Stimulated activated CD4-positive, alpha-beta T cell treated with anti-CD3 and anti-CD28 coated beads, Interleukin-2, amount 100 ng/mL, for 24 hours (primary cell): ENCODE data around the gene CFAP299.

Source experiments
- DNase-seq, 2 donors: peaks; one replicate each; pipeline ENCODE4 v3.0.0-alpha.2; 2020

Gene CFAP299

DNA sequence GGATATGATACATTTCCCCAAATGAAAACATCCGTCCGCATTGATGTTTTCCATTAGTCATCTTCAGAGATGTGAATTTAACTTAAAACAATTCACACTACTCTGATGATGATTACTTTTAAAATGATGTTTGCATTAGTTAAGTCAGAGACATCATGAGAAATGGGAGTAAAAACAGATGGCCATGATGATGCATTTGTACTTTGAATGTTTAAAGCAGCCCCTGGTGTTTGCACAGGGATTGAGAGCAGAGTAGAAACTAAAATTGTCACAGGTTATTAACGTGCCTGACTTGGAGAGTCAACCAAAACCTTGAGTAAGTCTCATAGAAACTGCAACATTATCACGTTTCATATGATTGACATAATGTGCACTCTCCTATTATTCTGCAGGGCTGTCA, 117.2 kb downstream of the CFAP299 start:
- DNase-seq, result no peak

DNA sequence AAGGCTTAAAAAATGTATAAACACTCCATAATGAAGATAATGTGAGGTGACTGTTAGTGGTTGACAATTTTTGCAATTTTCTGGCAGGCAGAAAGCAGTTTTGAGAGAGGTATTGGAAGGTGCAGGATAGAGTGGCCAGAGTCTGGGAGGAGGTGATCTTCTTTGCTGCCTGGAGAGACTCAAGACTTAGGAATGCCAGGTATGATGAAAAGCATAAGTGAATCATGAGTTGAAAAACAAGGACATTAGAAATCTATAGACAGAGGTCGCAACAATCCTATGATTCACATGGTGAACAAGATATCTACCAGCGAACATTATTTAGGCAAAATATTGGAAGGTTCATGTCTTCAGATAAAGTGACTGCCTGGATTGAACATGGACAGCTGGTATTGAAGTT, 118.5 kb downstream of the CFAP299 start:
- no peak for DNase-seq

DNA sequence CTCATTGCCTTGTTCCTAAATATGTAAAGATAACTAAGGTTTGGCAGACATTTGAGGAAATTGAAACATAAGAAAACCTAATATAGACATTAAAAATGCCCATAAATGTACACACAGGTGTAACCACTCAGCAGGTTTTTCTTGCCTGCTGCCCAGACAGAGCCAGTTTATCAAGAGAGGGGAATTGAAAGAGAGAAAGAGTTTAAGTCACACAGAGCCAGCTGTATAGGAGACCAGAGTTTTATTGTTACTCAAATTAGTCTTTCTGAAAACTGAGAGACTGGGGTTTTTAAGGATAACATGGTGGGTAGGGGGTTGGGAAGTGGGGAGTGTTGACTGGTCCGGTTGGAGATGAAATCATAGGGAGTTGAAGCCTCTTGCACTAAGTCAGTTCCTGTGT, 119.0 kb downstream of the CFAP299 start:
- DNase-seq, result no peak

DNA sequence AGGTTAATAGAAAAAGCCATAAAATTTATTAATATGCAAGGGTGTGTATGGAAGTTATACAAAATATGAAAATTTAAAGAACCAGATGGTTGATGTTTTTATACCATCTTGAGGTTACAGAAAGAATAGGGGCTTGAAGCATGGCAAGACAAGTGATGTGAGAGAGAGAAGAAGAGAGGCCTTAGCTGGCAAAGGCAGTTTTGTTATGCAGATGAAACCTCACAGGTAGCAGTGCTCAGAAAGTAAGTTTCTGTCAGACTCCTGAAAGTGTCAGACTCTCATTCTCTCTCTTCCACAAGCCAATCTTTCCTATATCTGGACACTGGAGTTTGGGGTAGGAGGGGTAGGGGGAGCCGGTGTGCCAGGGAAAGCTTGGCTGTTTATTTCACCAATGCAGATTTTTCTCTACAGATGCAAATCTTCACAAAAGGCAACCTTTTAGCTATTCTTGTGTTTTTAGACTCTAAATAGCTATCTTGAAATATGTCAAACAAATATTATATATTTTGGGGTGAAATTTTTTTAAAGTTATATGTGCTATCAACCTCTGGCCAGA, 124.5 kb downstream of the CFAP299 start:
- DNase-seq, result no peak

DNA sequence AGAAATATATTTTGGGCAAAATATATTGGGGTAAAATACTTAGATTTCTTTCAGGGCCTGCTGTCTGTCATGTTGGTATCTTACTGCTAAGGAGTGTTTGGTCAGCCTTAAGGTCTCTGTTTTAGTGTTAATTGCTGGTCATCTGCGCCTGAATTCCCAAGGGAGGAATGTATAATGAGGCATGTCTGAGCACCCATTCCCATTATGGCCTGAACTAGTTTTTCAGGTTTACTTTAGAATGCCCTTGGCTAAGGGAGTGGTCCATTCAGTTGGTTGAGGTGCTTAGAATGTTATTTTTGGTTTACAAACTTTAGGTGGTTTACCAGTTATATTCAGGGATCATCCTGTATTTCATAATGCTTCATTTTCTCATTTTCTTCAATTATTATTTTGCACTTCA, 125.9 kb downstream of the CFAP299 start:
- DNase-seq, result no peak

DNA sequence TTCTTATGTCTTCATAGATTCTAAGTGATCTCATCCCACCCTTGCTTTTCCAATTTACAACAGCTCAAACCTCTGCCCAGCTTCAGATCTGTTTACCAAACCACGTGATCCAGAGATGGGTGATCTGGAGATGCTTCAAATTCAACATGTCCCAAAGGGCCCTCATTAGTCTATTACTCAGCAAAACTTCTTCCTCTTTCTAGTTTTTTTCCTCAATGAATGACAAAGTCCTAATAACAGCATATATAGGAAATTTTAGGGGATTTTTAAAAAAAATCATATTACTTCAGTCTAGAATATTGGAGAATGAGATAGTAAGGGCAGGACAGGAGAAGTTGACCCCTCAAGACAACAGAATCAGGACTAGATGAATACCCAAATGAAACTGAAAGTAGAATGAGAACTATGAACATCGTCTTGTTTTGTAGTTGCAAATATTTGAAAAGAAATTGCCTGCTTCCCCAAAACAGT, 127.1 kb downstream of the CFAP299 start:
- no peak for DNase-seq

DNA sequence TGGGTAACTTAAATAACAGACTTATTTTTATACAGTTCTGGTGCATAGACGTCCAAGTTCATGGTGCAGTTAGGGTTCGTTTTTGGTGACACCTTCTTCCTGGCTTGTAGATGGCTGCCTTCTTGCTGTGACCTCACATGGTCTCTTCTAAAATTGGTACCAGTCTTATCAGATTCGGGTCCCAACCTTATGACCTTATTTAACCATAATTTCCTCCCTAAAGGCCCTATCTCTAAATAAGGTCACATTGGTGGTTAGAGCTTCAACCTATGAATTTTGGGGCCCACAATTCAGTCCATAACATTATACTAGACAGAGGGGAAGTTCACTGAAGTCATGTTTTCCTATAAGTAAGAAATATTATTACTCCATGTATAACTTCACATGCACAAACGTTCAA, 128.0 kb downstream of the CFAP299 start:
- no peak for DNase-seq

DNA sequence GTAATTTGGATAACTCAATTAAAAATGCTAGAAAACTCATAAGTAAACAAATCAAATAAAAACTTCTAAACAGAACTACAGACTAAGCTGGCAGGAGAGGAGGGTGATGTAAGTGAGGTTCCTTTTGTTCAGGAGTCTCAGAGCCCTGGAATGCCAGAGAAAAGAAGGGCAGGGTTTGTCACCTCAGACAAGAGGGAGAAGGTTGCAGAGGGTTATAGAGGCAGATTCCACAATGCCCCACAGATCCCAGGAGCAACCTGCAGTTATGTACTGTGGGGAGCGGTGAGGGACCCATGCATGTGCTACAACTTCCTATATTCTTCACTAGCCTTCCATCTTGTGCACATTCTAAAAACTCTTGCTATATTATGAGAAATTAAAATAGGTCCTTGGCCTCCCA, 129.7 kb downstream of the CFAP299 start:
- no peak for DNase-seq

DNA sequence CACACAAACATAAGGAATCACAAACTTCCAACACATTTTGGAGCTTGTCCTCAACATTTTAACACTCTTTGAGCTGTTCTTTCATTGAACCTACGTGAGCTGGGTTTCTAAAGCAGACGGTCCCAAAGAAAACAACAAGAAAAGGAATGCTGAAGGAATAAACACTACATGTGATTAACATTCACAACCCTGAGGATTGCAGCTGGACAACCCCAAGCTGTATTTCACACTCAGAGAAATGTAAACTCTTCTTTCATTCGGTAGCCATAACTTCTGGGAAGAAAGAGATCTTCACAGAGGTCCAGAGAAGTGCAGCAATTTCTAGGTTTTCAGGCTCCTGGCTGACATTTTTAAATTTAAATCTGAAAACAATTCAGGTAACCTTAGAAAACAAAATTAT, 130.2 kb downstream of the CFAP299 start:
- no peak for DNase-seq

DNA sequence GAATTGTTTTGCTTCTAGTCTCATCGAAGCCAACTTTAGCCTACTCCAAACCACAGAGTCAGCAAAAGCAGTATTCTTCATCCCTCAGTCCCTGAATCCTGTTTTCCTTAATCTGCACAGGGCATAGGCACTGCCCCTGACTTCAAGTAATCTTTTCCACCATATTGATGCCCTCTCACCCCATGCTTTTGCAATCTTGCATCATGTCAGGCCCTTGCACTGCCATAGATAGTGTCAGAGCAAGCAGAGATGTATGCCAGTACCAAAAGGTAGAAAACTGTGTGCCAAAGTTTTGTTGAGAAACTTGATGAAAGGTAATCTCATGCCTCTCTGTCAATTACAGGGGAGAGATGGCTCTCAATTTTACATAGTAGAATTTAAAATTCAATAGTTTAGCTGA, 131.1 kb downstream of the CFAP299 start:
- no peak for DNase-seq

DNA sequence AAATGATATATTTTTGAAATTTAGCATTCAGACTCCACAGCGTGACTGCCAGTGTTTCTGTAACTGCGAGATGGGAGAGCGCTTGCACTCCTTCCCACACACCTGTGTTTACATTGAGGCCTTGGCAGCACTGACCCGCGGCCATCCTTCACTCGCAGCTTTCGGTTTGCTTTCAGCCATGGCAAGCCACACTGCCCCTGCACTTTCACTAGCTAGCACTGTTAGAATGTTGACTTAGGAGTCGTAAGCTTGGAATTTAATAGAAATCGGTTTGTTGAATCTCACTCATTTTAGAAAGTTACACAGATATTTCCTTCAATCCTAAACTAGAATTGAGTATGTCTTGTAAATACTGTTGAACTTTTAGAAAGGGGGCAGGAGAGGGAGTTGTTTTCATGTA, 136.2 kb downstream of the CFAP299 start:
- DNase-seq, result no peak

DNA sequence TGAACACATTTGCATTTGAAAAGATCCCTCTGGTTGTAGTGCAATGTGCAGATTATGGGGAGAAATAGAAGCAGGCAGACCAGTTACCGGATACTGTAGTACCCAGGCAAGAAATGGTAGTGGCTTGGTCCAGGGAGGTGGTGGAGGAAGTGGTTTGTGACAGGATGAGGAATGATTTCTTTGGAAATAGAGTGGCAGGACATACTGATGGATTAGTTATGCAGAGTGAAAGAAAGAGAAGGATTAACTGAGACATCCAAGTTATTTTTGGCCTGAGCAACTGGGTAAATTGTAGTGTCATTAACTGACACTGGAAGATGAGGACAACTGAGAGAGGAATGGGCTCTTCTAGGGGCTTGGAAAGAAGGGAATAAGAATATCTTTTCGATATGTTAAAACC, 139.7 kb downstream of the CFAP299 start:
- DNase-seq, result no peak

DNA sequence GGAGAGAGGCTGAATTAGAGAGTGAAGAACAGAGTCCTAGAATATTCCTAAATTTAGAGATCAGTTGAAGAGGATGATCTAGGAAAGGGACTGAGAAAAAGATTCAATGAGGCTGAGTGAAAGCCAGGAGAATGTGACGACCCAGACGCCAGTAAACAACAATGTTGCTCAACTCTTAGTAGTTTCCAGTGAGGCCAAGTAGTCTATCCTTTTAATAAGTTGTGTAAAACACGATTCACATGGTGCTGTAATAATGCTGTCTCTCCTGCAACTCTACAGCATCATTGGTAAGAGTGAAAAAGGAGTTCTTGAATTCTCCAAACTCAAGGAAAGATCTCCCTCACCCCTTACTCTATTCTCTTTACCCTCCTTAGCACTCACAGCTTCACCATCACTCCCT, 140.3 kb downstream of the CFAP299 start:
- DNase-seq, result no peak

DNA sequence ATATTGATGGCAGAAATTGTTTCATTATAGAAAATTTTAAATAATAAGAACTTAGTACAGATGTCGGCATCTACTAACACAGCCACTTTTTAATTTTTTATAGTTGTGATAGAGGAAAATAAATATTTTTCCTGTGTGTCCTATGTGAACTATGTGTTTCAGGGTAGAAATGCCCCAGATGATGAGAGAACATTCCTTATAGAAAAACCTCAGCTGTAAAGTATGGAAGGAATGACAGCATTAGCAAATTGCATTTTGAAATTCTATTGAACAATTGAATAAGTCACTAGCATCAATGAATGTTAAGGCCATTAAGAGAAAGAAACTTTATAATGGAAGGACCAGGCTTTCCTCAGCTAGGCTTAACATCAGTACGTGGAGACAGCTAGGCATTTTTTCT, 149.2 kb downstream of the CFAP299 start:
- DNase-seq, result no peak

DNA sequence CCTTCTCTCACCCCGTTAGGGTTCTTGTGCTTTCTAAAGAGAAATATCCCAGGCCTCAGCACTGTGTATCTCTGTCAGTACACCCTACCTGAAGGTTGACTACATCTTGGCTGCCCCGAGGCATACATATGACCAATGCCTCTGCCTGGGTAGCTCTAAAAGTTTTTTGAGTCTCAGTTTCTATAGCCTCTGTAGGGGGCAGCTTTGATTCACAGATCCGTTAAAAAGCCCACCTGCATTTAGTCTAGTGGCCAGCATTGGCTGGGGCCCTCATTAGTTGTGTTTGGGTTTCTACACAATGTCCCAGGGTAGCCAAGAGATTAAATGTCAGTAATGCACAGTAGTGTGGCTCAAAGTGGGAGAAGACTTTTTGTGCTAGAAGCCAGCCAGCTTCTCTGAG, 151.1 kb downstream of the CFAP299 start:
- no peak for DNase-seq

DNA sequence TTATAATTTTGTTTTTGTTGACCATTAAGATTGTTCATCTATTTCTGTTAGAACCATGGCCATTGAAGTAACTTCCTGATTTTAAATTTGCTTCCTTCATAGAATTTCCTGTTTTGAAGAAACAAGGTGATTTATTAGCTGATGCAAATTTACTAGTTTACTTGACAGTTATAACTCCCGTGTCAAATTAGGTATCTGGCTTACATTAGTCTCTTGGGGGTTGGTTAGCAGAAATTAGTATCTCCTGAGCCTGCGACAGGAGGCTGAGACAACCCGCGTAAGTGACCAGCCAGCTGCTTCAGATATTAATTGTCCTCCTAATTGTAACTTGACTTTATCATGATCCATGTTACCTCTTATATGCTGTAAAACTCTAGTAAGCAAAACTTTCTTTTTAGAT, 154.3 kb downstream of the CFAP299 start:
- DNase-seq, result no peak

DNA sequence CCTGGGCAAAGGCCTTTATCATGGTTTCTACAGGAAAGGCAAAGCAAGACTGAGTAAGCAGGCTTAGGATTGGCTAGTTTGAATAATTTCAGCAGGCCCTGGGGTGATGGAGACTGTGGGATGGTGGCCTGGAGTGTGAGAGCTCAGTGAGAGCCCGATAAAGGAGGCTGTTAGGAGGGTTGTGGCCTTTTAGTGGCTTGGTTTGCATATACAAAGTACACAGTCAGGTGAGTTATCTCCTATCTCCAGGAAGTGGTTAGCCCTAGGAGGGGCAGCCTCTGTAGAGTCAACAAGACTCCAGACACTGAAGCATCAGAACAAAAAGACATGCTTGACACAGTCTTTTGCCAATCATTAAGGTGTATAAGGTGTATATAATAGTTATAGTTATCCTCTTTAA, 157.2 kb downstream of the CFAP299 start:
- DNase-seq, result peak; percentile 5 to 24

DNA sequence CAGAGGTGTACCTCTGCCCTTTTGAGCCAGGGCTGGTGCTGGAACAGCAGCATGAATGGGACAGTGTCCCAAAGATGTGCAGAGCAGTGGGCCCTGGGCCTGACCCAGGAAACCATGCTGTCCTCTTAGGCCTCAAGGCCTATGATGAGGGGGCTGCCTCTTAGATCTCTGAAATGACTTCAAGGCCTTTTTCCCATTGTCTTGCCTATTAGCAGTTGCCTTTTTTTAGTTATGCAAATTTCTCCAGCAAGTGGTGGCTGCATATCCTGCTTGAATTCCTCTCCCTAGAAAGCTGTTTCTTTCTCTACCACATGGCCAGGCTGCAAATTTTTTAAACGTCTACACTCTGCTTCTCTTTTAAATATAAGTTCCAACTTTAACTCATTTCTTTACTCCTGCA, 160.3 kb downstream of the CFAP299 start:
- no peak for DNase-seq

DNA sequence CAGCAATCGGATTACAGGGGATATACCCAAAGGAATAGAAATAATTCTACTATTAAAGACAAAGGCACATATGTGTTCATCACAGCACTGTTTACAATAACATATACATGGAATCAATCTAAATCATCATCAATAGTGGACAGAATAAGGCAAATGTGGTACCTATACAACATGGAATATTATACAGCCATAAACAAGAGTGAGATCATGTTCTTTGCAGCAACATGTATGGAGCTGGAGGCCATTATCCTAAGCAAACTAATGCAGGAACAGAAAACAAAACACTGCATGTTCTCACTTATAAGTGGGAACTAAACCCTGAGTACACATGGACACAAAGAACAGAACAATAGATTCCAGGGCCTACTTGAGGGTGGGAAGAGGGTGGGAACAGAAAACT, 163.2 kb downstream of the CFAP299 start:
- DNase-seq, result no peak

DNA sequence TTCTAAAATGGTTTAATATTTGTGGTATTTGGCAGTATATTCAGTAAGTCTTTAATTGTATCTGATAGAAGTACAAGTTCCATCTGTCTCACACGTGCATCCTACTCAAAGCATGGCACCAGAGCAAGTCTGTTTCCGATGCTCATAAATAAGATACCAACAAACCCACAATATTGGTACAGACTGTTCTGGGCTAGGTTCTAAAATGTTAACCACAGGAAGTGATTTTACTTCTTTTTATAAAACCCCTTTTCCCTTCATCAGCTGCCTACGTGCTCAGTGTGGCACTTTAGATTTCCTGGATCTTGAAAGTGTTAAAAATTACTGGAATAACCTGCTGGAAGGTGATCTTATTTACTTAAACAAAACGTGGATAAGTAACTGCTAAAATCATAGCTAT, 165.1 kb downstream of the CFAP299 start:
- DNase-seq, result no peak

DNA sequence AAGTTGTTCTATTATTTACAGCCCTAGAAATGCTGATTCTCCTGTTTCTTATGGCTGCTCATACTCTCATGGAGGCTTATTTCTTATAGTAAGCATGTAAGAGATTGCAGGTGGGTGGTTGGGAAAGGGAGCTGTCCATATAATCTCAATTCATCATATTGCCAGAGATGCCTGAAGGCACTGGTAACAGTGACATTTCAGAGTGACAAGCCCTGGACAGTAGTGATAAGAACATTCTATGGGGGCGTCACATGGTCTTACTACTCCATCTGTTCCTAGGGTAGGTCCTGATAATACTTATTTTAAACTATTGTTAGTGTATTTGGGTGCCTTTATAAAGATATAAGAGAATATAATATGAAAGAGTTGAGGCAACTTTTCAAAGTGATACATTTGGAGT, 171.5 kb downstream of the CFAP299 start:
- DNase-seq, result no peak

DNA sequence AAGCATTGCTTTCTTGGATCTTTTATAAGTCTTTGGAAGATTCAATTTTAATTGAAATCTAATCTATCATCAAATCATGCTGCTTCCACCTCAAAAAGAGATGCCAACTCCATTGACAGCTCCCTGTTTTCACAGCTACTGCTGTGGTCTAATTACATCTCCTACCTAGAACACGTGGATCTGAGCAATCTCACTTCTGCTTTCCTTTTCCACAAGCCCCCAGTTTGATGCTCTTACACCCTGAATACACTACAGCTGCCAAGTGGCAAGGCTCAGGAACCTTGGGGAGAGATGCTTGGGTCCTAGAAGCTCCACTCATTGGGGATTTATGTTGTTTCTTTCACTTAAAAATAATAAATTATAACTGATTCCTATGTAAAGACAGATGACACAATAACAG, 172.0 kb downstream of the CFAP299 start:
- no peak for DNase-seq

DNA sequence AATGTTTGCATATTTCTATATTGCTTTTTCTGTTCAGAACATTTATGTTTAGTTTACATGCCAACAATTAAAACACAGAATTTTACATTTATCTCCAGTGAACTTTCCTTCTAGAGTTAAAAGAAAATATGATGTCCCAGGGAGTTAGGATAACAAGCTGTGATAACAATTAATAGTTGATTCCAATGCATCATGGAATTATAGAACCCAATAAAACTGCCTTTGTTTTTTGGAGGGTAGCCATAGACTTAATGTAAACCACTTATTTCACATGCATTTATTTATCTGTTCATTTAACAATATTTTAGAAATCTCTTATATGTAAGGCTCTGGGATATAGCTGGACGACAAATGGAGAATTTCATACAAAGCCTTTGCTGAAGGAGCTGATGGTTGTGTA, 180.0 kb downstream of the CFAP299 start:
- DNase-seq, result no peak

DNA sequence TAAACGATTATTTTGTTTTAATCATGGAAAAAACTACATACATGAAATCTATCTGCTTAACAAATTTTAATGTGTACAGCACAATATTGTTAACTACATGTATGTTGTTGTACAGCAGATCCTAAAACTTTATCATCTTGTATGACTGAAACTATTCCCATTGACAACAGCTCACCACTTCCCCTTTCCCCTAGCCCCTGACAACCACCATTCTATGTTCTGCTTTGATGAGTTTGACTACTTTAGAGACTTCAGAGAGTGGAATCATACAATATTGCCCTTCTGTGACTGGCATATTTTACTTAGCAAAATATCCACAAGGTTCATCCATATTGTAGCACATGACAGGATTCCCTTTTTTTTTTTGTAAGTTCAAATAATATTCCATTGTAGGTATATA, 185.9 kb downstream of the CFAP299 start:
- DNase-seq, result no peak

DNA sequence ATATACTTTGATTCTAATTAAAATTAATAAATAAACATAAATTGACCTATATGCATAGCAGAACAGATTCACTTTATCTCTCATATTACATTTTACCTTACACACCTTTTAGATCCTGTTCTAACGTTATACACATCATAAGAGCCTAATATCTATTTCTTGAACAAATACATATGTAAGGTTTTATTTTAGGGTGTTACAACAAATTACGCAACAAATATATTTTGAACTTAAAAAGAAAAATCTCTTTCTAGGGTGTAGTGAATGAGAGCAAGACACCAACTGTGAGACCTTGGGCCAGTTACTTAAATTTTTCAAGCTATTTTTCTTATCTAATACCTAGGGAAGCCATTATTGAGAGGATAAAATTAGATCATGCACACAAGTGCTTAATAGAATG, 191.2 kb downstream of the CFAP299 start:
- no peak for DNase-seq

DNA sequence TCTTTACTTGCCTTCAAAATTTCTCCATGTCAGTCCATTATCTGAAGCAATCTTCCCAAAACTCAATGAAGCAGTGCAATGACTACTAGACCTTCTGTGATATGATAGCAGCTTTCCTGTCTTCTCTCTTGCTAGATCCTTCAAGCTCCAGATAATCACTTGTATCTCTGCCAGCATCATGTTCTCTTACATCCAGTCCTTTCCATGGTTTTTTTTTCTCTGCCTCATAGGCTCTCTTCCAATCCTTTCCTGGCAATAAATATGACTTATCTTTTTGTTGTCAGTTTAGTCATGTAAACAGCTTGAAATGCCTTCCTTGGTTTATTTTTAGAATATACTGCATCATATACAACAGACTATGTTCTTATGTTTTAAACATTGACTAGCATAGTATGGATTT, 193.5 kb downstream of the CFAP299 start:
- no peak for DNase-seq
